GM19468 (cell line): ENCODE results near the gene DACH1.

Experiments used
- ATAC-seq: cut with Tn5 transposase; IDR thresholded peaks from one replicate; pipeline ENCODE4 v1.9.1; 2021; ENCODE audit warnings: mild to moderate bottlenecking, moderate library complexity, moderate number of reproducible peaks; ENCODE audit not compliant: unreplicated experiment; ENCODE audit errors: extremely low read depth

The DACH1 gene

DNA sequence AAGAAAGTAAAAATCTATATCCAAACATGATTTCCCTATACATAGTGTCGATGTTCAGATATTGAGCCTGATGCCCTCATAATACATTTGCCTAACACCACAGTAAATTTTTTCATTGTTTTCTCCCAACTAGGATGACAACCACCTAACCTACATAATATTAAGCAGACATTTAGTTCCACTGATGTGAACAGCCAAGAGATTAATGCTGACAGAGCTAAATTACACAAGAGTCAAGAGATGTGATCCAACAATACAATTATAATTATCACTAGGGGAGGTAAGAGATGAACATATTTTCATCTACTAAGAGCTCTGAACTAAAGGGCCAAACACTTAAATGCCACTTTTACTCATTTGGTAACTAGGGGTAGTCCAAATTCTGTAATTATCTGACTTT is 145.9 kb downstream of the DACH1 start:
- ATAC-seq: no peak

DNA sequence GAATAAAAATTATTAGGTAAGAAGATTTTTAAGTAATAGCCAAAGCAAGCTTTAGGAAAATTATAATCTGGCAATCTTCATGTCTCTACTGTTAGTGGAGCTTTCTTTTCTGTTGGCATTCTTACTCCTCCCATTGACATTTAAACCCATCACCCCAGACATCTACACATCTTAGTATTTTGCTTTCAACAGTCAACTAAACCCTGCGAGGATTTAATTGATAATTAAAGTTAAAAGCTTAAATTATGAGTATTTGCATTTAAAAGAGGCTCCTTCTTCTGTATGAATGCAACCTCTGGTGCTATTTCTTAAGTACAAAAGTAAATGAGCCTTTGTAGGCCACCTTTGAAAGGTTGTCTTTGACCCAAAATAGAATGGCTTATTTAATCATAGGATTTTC is 148.1 kb downstream of the DACH1 start:
- no peak for ATAC-seq

DNA sequence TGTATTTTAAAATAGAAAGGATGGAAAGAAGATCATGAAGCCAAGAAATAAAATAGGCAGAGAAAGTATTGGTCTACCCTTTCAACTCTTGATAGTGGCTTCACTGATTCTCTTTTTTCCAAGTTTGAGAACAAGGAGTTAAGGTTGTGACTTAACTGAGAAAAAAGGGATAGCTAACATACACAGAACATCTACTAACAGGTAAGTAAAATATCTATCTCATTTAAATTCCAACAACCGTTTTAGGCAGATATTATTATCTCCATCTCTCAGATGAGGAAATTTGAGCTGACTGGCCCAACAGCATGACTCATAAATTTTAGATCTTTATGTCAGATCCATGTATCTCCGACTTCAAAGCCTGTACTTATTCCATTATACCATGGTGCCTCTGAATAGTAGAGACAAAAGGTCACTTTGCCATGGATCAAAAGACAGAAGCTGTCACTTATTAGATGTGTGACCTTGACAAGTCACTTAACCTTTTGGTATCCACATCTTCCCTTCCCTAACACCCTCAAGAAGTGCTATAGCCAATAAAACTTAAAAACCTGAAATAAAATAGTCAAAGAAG is 152.1 kb downstream of the DACH1 start:
- no peak for ATAC-seq

DNA sequence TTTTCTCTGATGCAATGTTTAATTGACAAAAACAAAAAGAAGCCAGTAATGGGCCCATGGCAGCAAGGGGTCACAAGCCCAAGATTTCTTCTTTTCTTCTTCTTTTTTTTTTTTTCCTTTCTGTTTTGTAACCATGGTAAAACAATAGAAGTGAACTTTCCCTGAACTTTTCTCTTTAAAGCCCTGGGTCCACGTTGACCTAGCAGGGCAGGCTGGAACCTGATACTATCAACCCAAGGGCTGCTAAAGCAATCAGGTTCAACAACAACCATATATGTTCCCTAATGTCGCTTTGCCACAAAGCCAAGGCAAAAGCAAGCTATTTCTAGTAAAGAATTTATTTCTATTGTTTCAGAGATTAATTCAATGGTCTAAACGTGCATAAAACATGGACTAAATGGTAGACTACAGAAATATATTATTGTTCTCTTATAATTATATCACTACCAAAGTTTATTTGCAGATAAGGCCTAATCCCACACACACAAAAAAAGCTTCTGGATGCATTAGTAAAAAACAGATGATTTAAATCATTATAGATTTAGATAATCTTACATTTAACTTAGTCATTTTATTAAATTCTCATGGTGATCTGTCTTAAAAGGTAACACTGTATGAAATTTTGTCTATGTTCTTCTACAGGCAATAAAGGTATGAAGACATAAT is 153.9 kb downstream of the DACH1 start:
- no peak for ATAC-seq

DNA sequence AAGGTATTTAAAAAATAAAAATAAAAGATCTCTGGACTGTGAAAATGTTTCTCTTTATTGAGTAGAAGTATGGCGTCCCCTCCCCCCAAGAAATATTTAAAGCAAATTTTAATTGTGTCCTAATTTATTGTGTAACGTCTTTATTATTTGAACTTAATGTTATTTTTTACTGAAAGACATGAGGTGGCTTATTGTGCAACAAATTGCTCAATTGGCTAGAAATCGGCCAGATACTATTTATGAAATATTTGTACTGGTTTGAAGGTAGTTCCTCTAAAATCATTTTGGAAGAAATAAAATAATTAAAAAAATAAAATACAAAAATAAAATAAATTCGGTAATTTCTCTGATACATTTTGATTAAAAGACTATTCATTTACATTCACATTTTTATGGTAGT is 162.3 kb downstream of the DACH1 start:
- no peak for ATAC-seq

DNA sequence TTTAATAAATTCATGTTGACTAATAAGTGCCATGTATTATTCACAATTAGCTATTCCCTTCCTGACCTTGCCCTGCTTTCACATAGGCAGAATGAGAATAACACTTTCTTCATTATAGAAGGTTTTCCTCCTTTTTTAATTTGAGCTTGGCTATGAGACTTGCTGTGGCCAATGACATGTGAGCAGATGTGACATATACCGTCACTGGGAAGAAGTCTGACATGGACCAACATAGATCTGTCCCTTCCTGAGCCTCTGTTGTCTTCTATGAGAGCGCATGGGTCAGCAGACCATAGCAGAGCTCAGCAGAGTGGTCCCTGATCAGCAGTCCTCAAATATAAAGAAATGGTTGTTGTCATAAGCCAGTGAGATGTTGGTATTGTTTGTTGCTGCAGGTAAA is 163.9 kb downstream of the DACH1 start:
- ATAC-seq: no peak

DNA sequence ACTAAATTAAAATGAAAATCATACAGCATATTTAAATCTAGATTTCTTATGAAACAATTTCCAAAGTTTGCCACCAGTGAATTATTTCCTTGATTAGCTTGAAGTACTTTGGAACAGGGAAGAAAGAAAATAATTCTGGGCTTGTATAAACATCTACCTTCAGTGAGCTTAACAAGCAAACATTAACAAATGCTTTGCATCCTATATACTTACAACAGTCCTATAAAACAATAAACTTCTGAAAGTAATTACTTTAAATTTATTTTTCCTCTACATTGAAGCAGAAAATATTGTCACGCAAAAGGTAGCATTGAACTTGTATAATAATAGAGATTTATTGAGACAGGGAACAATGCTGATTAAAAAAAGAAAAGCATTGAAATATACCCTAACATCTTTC is 164.8 kb downstream of the DACH1 start:
- no peak for ATAC-seq

DNA sequence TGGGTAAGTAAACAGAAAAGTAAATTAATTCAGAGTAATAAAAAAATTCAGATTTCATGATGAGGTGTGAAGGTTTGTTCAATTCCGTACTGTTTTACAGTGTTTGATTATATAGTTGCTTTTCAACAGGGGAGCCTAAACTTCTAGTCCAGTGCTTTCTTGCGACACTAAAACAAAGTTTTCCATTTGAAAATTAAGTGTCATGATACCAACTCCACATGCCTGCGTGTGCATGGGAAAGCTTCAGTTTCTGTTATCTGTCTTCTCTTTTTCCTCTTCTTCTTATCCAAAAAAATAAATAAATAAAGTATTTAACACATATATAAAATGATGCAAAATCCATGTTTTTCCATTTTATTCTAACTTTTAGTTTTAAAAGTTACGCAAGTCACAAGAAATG is 165.3 kb downstream of the DACH1 start:
- ATAC-seq: no peak

DNA sequence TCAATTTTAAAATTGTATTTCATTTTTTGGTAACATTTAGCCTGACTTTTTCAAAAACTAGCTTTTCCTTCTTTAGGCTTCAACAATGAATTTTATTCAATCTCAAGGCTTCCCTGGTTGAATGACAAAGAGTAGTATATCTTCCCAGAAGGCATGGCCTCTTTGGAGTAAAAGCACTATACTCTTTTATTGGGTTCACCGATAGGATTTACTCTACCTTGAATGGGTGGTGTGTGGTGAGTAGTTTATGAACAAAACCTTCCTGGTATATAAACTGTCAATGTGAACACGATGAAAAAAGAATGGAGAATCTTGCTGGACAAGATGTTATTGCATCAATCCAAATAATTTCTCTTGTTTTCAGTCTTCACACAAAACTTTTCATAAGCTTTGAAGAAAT is 167.7 kb downstream of the DACH1 start:
- ATAC-seq: no peak

DNA sequence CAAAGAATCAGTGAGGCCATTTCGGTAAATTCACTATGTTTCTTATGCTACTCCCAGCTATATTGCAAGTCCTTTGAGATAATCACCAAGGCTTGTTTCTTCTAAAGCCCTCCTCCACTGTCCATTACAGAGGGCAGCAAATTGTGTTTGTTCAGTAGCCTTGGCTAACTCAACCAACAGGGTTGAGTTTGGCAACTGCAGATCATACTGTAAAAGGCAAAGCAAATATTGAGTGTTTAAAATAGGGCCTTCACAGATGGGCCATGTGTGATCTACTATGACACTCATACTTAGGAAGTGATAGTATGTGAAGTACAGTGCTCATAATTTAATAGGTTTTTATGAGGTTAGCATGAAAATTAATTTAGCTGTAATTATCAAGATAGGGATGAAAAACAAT is 171.3 kb downstream of the DACH1 start:
- ATAC-seq: no peak

DNA sequence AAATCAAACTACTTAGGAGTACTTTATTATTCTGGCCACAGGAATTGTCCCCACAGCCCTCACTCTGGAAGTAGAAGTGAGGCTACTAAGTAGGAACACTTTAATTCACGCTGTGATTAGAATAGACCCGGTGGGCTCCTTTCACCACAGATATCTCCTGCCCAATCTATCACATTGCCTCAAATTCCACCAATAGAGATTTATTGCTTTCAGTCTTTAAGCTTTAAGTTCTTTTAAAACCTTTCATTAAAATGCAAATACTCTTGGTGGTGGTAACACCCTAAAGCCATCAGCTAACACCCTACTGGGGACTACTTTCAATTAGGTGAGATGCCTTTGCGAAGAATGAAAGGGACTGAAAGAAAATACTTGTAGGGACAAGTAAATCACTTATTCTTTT is 181.9 kb downstream of the DACH1 start:
- no peak for ATAC-seq

DNA sequence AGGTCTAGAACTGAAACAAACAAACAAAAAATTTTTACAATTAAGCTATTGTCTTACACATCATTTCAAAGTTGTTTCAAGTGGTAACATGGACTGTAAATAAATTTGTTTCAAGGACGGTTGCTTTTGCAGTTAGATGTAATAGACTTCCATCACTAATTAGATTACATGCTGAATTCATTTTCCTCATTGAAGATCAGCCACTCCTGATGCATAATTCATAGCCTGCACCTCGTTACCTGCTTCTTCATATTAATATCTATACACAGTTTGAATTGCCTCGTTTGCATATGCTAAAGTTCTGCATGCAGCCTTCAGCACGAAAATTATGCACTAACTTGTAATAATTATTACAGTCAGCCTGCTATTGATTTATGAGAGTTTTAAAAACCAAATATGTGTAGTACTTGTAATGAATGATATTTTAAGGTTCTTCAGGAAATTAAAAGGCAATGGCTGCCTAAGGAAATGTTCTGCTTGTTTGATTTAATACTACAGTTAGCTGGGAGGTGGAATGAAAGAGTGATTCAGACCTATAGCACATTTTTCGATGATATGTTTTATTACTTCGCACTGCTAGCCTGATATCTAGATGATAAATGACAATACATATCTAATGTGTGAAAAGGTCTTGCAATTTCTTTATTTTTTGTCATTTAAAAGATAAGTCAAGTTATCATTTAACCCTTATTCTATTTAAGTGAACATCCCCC is 184.9 kb downstream of the DACH1 start:
- no peak for ATAC-seq

DNA sequence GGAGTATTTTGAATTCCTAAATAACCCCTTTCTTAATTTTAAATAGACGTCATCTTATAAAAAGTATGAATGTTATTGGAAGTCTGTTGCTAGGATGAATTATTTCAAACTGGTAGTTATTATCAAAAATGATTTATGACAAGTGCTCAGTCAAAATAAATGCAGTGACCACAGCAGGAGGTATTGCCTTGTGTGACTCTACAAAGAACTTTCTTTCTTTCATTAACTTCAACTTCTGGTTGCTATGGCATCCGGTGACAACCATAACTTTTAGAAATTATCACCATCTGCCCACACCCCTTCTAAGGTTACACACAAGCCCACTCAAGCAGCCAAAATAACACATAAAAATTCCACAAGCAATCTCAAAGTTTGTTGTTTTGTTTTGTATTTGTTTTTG is 189.9 kb downstream of the DACH1 start:
- no peak for ATAC-seq

DNA sequence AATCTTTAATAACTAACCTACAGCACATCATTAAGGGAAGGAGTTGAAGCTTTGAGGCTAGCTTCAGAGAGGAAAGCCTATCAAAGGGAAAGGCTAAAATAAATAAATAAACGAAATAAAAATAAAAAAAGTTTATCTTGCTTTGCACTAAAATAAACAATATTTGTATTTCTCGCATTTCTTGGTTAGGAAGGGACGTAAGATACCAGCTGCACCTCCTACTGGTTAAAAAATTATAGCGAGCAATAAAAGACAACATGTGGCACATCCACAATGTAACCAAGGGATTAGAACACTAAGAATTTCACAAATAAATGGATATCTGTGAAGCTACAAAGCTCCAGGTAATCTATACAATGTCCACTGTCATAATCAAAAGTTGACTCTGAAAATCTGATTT is 194.5 kb downstream of the DACH1 start:
- ATAC-seq: no peak

DNA sequence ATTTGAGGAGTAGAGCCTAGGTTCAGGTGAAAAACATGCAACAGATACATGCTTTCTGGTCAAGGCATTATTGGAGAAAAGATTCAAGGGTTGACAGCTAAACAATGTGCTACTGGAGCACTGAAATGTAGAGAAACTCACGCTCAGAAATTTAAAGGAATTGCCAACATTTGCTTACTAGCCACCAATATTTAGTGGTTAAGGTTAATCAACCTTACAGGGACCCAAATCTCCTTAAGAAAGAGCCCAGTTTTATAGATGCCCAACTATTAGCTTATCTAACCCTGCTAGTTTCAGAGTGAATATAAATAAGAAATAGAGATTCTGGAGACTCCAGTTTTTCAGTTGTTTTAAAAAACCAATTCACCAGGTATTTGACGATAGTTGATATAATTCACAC is 203.6 kb downstream of the DACH1 start:
- ATAC-seq: no peak

DNA sequence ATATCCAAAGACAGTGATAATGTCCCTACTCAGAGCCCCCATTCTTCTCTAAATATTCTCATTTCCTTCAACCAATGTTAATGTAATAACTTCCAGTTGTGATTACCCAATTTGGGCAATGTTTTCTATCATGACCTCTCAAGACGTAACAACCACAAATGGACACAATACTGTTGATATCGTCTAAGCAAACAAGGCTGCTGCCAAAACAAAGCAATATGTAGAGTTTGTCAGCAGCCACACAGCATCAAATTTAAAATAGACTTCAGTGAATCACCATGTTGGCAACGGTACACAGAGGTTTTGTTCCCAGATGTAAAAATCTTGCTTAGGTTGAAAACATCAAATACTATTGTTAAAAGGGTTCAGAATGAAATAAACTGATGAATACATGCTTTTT is 205.1 kb downstream of the DACH1 start:
- no peak for ATAC-seq

DNA sequence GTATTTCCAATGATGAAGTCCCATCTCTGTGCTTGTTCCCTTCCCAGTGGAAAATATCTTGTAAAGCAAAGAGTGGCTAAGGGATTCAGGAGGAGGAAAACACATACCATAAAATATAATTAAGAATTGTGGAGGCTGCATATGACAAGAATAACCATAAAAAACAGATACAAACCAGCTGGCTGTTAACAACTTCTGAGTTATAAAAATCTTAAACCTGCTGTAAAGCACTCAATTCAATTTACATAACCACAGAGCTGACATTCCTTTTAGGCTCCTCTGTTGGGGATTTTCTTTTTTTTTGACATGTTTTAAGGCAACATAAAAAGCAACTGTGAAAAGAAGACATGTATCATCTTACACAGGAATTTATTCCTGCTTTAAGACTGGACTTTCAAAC is 207.6 kb downstream of the DACH1 start:
- no peak for ATAC-seq

DNA sequence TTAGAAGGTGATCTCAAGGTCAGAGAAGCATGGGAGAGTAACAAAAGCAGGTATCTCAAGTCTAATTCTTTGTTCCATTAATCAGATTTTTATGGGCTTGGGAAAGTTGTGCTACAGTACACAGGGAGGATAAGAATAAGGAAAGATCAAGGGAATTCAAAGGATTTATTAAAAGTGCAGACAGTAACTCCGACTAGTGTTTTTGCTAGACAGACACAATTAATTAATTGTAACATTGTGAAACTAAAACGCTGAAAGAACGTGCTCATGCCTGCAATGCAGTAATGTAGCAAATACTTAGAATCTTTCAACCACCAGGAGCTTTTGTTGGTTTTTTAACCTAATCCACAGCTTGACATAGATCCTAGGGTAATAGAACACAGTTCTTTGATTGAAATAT is 221.5 kb downstream of the DACH1 start:
- ATAC-seq: no peak

DNA sequence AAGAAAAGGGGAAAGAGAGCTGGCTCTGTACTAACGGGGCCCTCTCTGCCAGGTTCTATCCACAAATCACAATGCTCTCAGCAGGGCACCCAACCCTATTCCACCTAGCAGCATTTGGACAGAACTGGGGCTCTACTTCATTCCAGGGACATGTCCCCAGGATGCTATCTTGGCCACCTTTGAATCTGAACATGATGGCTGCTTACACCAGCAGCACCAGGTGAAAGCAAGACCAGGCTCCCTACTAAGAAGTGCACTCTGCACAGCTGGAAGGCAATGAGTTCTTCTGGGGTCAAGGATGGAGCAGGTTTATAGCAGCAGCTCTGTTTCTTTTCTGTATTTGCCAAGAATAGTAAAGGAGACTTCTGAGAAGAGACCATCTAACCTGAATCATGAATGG is 222.4 kb downstream of the DACH1 start:
- no peak for ATAC-seq

DNA sequence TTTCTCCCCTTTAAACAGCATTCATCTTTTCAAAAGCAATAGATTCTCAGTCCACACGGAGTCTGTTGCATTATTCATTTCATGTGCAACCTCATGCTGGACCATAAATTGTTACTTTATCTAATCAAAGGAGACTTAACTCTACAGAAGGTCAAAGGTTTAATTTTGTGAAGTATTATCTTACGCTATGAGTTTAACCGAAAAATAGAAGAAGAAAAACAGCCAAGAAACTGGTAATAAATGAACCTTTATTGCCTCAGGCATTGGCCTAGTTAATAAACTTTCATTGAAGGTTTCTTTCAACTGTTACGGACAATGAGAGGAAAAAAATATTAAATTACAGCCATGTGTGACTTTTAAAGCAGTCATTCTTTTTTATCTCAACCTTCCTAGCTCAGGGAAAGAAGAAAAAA is 223.6 kb downstream of the DACH1 start:
- no peak for ATAC-seq

DNA sequence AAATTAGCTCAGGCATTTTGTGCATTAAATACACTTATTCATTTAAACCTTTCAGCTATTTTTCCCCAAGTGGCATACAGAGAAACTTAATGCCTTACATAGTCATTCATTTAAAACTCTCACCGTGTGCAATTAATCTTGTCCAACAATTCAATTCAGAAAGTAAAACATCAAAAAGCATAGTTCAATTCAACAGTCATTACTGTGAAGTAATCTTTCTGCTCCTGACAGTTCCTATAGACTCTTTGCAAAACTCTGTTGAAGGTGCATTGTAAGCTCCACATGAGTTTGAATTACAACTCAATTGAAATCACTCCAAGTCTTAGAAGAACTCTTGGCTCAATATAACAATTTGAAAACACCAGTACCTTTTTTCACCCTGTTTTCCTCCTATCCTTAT is 228.3 kb downstream of the DACH1 start:
- no peak for ATAC-seq
